GM23248 (cell line): ENCODE results near the gene DLST. TPM values are rescaled to one million over a fixed set of nuclear protein-coding genes. Genes with fewer than 3 reads are reported as not detected.

Source experiments
- DNase-seq: peaks from one replicate; pipeline ENCODE4 v3.0.0-alpha.2; 2015
- H2AFZ ChIP-seq: fragments of 200-600 bp; sonication (generic); 2 replicates; pipeline ENCODE4 v1.6.1; 2016; ENCODE audit warnings: antibody characterized with exemption
- H3F3A ChIP-seq: fragments of 200-600 bp; sonication (generic); 2 replicates; pipeline ENCODE4 v1.6.1; 2016; ENCODE audit warnings: mild to moderate bottlenecking, antibody characterized with exemption, mixed run types; ENCODE audit not compliant: insufficient read depth
- H3K27ac ChIP-seq: fragments of 200-600 bp; sonication (generic); 2 replicates; pipeline ENCODE4 v1.5.1; 2016; ENCODE audit warnings: mild to moderate bottlenecking
- H3K27me3 ChIP-seq: fragments of 200-600 bp; sonication (generic); replicated peaks from 2 replicates; pipeline ENCODE4 v1.6.1; 2016; ENCODE audit warnings: mild to moderate bottlenecking; ENCODE audit not compliant: insufficient read depth
- H3K36me3 ChIP-seq: fragments of 200-600 bp; sonication (generic); 2 replicates; pipeline ENCODE4 v1.6.1; 2016; ENCODE audit warnings: low read depth, mild to moderate bottlenecking
- H3K4me1 ChIP-seq: fragments of 200-600 bp; sonication (generic); 2 replicates; pipeline ENCODE4 v1.6.1; 2016; ENCODE audit warnings: mild to moderate bottlenecking; ENCODE audit not compliant: insufficient read depth
- H3K4me2 ChIP-seq: fragments of 200-600 bp; sonication (generic); one replicate; pipeline ENCODE4 v1.6.1; 2016; ENCODE audit warnings: mild to moderate bottlenecking; ENCODE audit not compliant: unreplicated experiment
- H3K4me3 ChIP-seq: fragments of 200-600 bp; sonication (generic); 2 replicates; pipeline ENCODE4 v1.5.1; 2016; ENCODE audit warnings: mild to moderate bottlenecking
- H3K79me2 ChIP-seq: fragments of 200-600 bp; sonication (generic); 2 replicates; pipeline ENCODE4 v1.6.1; 2016; ENCODE audit warnings: mild to moderate bottlenecking; ENCODE audit not compliant: insufficient read depth
- H3K9ac ChIP-seq: fragments of 200-600 bp; sonication (generic); 2 replicates; pipeline ENCODE4 v1.6.1; 2016; ENCODE audit warnings: mild to moderate bottlenecking
- H3K9me2 ChIP-seq: fragments of 200-600 bp; sonication (generic); 2 replicates; pipeline ENCODE4 v1.6.1; 2016; ENCODE audit warnings: mixed run types, mild to moderate bottlenecking, moderate library complexity; ENCODE audit not compliant: insufficient read depth
- H3K9me3 ChIP-seq: fragments of 200-600 bp; sonication (generic); one replicate; pipeline ENCODE4 v1.6.1; 2017; ENCODE audit warnings: low read depth
- H4K20me1 ChIP-seq: fragments of 200-600 bp; sonication (generic); 2 replicates; pipeline ENCODE4 v1.6.0; 2016; ENCODE audit not compliant: insufficient read depth
- EZH2 ChIP-seq: fragments of 200-600 bp; sonication (generic); IDR thresholded peaks from 2 replicates; pipeline ENCODE4 v1.6.1; 2018; ENCODE audit warnings: antibody characterized with exemption, mild to moderate bottlenecking; ENCODE audit not compliant: insufficient read depth, poor library complexity, severe bottlenecking
- EZH2phosphoT487 ChIP-seq: fragments of 200-600 bp; sonication (generic); IDR thresholded peaks from 2 replicates; pipeline ENCODE4 v1.6.1; 2018; ENCODE audit warnings: antibody characterized with exemption, moderate library complexity, mild to moderate bottlenecking, low read depth; ENCODE audit not compliant: insufficient read depth
- WGBS, 2 experiments: methylation state at CpG; one replicate each; pipeline ENCODE4 v1.1.6; 2015 to 2017; ENCODE audit warnings: low lambda C conversion rate in 2 of 2, low coverage in 1 of 2; ENCODE audit errors: missing lambda C conversion rate in 2 of 2; 5-methylcytosine and 5-hydroxymethylcytosine counted together
- in situ Hi-C: fragments of 300-500 bp; cut with MboI; formaldehyde crosslinking; loops from 2 replicates; pipeline ENCODE4 v1.15.0; 2020
- polyA plus RNA-seq: library from polyadenylated mRNA; unstranded; fragments of >200 nt; fragmentation: Nextera tagmentation; extraction: Ambion mirVana; gene quantifications from 2 replicates; pipeline ENCODE4 v1.2.1, GENCODE V29; 2016
- total RNA-seq: library from RNA; depleted of rRNA; stranded (reverse); fragments of >200 nt; shearing (Covaris generic); gene quantifications from 2 replicates; pipeline ENCODE4 v1.2.3, GENCODE V29; 2014

DLST gene
- total and polyA plus RNA-seq, 2 experiments from 2014 or later: 11.8 to 60.8 TPM

DNA sequence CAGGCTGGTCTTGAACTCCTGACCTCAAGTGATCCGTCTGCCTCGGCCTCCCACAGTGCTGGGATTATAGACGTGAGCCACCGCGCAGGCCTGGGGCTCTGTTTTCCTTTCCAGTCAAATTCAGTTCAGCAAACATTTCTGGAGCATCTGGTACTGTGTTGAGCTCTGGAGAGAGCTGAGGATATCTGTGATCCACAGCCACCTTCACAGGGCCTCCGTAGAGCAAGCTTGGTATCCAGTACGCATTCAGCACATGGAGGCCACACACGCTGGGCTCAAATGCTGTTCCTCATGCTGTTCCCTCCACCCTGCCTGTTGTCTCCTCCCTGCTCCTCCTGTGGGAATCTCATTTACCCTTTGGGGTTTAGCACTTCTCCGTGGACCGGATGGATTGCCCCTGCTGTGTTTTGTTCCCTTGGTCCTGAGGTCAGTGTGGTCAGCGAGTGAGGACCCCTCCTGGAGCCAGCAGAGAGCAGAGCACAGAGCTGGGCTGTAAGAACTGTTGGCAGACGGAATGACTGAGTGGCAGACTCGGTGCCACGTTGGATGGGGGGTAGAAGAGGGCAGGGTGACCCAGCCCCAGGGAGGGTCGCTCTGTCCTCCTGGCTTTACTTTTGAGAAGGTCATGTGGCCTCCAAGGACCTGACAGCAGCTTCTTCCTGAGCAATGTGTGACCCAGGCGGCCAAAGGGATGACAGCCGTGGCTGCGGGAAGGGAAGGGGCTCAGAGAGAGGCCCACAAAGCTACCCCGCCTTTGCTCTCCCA, 40.5 kb downstream of the DLST start:
- no peak overlapping the region for H3K9ac ChIP-seq
- 86% methylated on average over 18 to 19 of the region's 19 CpGs for WGBS, 2 experiments

DNA sequence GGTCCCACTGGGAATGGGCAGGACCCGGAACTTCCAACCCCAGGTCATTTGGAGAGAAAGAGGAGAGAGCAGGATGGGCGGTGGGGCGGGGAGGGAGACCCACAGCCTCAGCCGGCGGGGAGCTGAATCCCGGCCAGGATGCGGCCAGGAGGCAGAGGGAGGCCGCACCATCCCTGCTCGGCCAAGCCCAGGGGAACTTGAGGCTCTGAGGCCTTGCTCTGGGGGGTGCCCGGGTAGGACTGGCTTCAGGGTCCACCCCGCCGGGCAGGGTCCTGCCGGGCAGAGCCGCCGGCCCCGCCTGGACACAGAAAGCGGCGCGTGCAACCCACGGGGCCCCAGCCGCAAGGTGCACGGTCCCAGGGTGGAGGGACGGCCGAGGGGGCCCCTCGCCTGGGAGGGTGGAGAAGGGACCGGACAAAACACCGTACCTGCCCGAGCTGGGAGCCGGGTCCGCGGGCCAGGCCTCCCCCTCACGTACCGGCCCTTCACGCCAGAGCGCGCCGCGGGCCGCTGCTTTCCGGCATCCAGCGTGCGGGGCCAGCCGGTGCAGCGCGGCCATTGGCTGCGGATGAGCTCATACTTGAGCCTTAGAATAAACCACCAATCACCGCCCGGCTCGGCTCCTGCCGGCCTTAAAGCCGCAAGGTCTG, 41.2 kb downstream of the DLST start, which contains the start of gene RPS6KL1:
Gene RPS6KL1 (minus strand): TSS at position 509 of the 650 bp plus-strand sequence. CDS start 1,719 bp downstream, outside the sequence.
- TF ChIP-seq EZH2phosphoT487: no peak
- no peak for TF ChIP-seq EZH2
- DNase-seq: peak; percentile 88
- no peak within 1 kb of the TSS for H3K9ac ChIP-seq
- no peaks in the 10 kb centered on the region for H3K9me2 ChIP-seq
- no peak within 1 kb of the TSS for H3K27ac ChIP-seq
- peak within 1 kb of the TSS; percentile 63 for H3K4me3 ChIP-seq
- H2AFZ ChIP-seq: 0 out of 2 replicates have a peak within 1 kb of the TSS, but pooled peaks have one; percentile 67
- H4K20me1 ChIP-seq: no peaks in the 10 kb centered on the region
- H3K4me1 ChIP-seq: 0 out of 2 replicates have a peak, but pooled peaks cover 5% of the 10 kb centered on the region
- H3K36me3 ChIP-seq: no peaks in the 10 kb centered on the region
- H3F3A ChIP-seq: no peaks in the 10 kb centered on the region
- H3K79me2 ChIP-seq: no peaks in the 10 kb centered on the region
- in situ Hi-C loops: no loop called here
- no peaks in the 10 kb centered on the region for H3K9me3 ChIP-seq
- peak within 1 kb of the TSS; percentile 52 for H3K4me2 ChIP-seq
- no peaks in the 10 kb centered on the region for H3K27me3 ChIP-seq
- 8 to 13% methylated on average over 32 to 42 of the region's 51 CpGs for WGBS, 2 experiments

More for the DNA sequence above, 40.5 kb downstream of the DLST start:
- H4K20me1 ChIP-seq: no peaks in the 10 kb centered on the region
- H3K4me1 ChIP-seq: 0 out of 2 replicates have a peak, but pooled peaks cover 5% of the 10 kb centered on the region
- in situ Hi-C loops: no loop called here
- 0 out of 2 replicates have a peak overlapping the region, but pooled peaks have one; percentile 67 for H2AFZ ChIP-seq
- DNase-seq: no peak
- no peaks in the 10 kb centered on the region for H3F3A ChIP-seq
- no peaks in the 10 kb centered on the region for H3K9me2 ChIP-seq
- H3K4me3 ChIP-seq: no peak overlapping the region
- TF ChIP-seq EZH2 (no peak), EZH2phosphoT487 (no peak)
- H3K79me2 ChIP-seq: no peaks in the 10 kb centered on the region
- no peak overlapping the region for H3K27ac ChIP-seq
- H3K9me3 ChIP-seq: no peaks in the 10 kb centered on the region
- H3K27me3 ChIP-seq: no peaks in the 10 kb centered on the region
- no peak overlapping the region for H3K4me2 ChIP-seq
- H3K36me3 ChIP-seq: no peaks in the 10 kb centered on the region

DNA sequence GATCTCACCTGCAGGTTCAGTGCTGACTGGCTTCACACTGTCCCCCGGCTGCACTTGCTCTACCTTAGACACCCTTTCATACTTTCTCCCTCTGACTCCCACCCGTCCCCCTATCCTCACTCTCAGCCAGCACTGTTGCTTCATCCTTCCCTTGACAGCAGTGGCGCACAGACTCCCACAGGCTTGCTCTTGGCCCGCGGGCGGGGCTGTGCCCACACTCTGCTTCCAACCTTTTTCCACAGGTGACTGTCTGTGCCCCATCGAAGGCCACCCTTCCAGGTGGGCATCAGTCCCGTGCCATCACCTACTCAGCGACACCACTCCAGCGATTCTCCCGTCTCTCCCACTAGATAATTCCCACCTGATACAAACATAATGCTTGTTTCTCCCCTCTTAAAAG, 42.3 kb downstream of the DLST start:
- no peak overlapping the region for H3K4me2 ChIP-seq
- no peaks in the 10 kb centered on the region for H3K27me3 ChIP-seq
- in situ Hi-C loops: no loop called here
- no peak for DNase-seq
- no peak overlapping the region for H3K27ac ChIP-seq
- no peaks in the 10 kb centered on the region for H3K79me2 ChIP-seq
- H3K9me3 ChIP-seq: no peaks in the 10 kb centered on the region
- no peaks in the 10 kb centered on the region for H3K9me2 ChIP-seq
- no peak overlapping the region for H3K4me3 ChIP-seq
- no peaks in the 10 kb centered on the region for H3F3A ChIP-seq
- 73% methylated on average over 11 of the region's 11 CpGs for WGBS, 2 experiments
- no peak for TF ChIP-seq EZH2phosphoT487
- no peak for TF ChIP-seq EZH2
- no peaks in the 10 kb centered on the region for H4K20me1 ChIP-seq
- 0 out of 2 replicates have a peak, but pooled peaks cover 5% of the 10 kb centered on the region for H3K4me1 ChIP-seq
- H3K36me3 ChIP-seq: no peaks in the 10 kb centered on the region
- H2AFZ ChIP-seq: no peak overlapping the region
- no peak overlapping the region for H3K9ac ChIP-seq

DNA sequence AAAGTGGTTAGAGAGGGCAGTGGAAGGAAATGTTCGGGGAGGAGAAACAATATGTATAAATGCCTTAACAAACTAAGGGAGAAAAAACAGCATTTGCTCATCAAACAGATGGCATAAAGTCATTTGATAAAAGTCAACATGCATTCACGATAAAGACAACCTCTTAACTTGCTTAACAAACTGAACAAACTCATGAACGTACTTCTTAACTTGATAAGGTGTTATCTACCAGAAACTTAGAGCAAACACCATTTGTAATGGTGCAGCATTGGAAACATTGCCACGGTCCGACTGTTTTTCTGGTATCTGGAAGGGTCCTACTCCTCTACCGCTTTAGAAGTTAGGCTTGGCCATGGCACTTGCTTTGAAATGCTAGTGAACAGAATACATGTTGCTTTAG, 45.5 kb downstream of the DLST start:
- Histone ChIP-seq H4K20me1 (no peaks in the 10 kb centered on the region), H3K36me3 (no peaks in the 10 kb centered on the region), H3K79me2 (no peaks in the 10 kb centered on the region), H3K4me2 (no peak overlapping the region), H3K27ac (no peak overlapping the region), H2AFZ (no peak overlapping the region), H3K9me3 (no peaks in the 10 kb centered on the region), H3K4me3 (no peak overlapping the region), H3K27me3 (no peaks in the 10 kb centered on the region), H3K9me2 (no peaks in the 10 kb centered on the region), H3K4me1 (no peaks in the 10 kb centered on the region), H3F3A (no peaks in the 10 kb centered on the region), H3K9ac (no peak overlapping the region)
- in situ Hi-C loops: loop anchor here (25.0 kb wide), 1 partner anchor 360 kb away; the partner anchor contains the start of gene FOS
- WGBS, 2 experiments: 80 to 85% methylated on average over 6 of the region's 6 CpGs
- TF ChIP-seq EZH2phosphoT487 (no peak), EZH2 (no peak)
- DNase-seq: no peak
